Suprapubic skin (tissue), 3 donors: ENCODE measurements around the gene THBS3.
"Not testable (repeated sequence)": the region's sequence is repeated elsewhere in the genome, so short reads cannot be mapped to it uniquely, and the experiment has no call there.

ENCODE experiments used
- CTCF ChIP-seq, 2 donors: fragments of 200-600 bp in 1 of 2; fragments of 450-650 bp in 1 of 2; sonication (generic) in 1 of 2; IDR thresholded peaks; one replicate each; pipeline ENCODE4 v1.5.1; 2016 to 2019; ENCODE audit warnings: antibody characterized with exemption in 2 of 2, mild to moderate bottlenecking in 1 of 2, moderate library complexity in 1 of 2
- POLR2A ChIP-seq, 2 donors: fragments of 450-650 bp; IDR thresholded peaks; one replicate each; pipeline ENCODE4 v1.6.1; 2017; ENCODE audit warnings: antibody characterized with exemption in 2 of 2, mild to moderate bottlenecking in 2 of 2, moderate library complexity in 2 of 2

- TF ChIP-seq CTCF, POLR2A (IDR thresholded peaks at IDR 0.05): not testable (repeated sequence)
Measured at GRCh38 chr1:155225404-155225759, 17.7 kb upstream of the THBS3 start.
